B cell (primary cell): ENCODE data around the gene DUSP15. TPM values are rescaled to one million over a fixed set of nuclear protein-coding genes. Genes with fewer than 3 reads are reported as not detected.
"Not testable (repeated sequence)": the region's sequence is repeated elsewhere in the genome, so short reads cannot be mapped to it uniquely, and the experiment has no call there.

Experiments
- ATAC-seq: fragments of 200-7000 bp; cut with Tn5 transposase; one replicate; pipeline ENCODE4 v1.10.0; 2021; ENCODE audit warnings: low read depth, mild to moderate bottlenecking, moderate number of reproducible peaks, moderate library complexity
- CTCF ChIA-PET: fragments of 350-600 bp; sonication (Branson Sonifier 250); formaldehyde crosslinking; loops from one replicate; lab custom pipeline; 2021; ENCODE audit warnings: antibody characterized with exemption, inconsistent platforms; lab: Charles Lee
- POLR2A ChIA-PET: fragments of 350-600 bp; sonication (Branson Sonifier 250); formaldehyde crosslinking; loops from one replicate; lab custom pipeline; 2021; ENCODE audit warnings: antibody characterized with exemption; lab: Charles Lee
- DNase-seq: peaks from one replicate; pipeline ENCODE4 v3.0.0; 2013
- H2AFZ ChIP-seq: 2 replicates; pipeline ENCODE4 v1.6.1; 2012; ENCODE audit warnings: mild to moderate bottlenecking, low read depth, low read length; ENCODE audit not compliant: insufficient read depth, poor library complexity, severe bottlenecking
- H3K27ac ChIP-seq, 2 donors: 1 replicate in 1 of 2; 2 replicates in 1 of 2; pipeline ENCODE4 v1.5.1; 2012 to 2013; ENCODE audit warnings: low read length in 2 of 2, mild to moderate bottlenecking in 2 of 2, moderate library complexity in 1 of 2
- H3K27me3 ChIP-seq, 4 experiments: fragments of 200-600 bp in 1 of 4; sonication (generic) in 1 of 4; replicated peaks in 1 of 4; 1 replicate in 2 of 4; 2 replicates in 2 of 4; pipeline versions ENCODE4 v1.6.1 to v1.7.0; 2013 to 2016; ENCODE audit warnings: low read length in 3 of 4, mild to moderate bottlenecking in 2 of 4, mixed read lengths in 1 of 4, moderate library complexity in 1 of 4; ENCODE audit not compliant: insufficient read depth in 4 of 4, control insufficient read depth in 3 of 4; ENCODE audit errors: control extremely low read depth in 1 of 4
- H3K36me3 ChIP-seq, 2 experiments: replicated peaks in 1 of 2; 1 replicate in 1 of 2; 2 replicates in 1 of 2; pipeline versions ENCODE4 v1.6.1 to v1.7.1; 2013; ENCODE audit warnings: low read length in 1 of 2; ENCODE audit not compliant: insufficient read depth in 2 of 2, control insufficient read depth in 1 of 2; ENCODE audit errors: control extremely low read depth in 1 of 2, extremely low read depth in 1 of 2
- H3K4me1 ChIP-seq, 2 donors: fragments of 200-600 bp in 1 of 2; sonication (generic) in 1 of 2; 1 replicate in 1 of 2; 2 replicates in 1 of 2; pipeline versions ENCODE4 v1.5.1 to v1.6.1; 2013 to 2017; ENCODE audit warnings: low read length in 2 of 2; ENCODE audit not compliant: control insufficient read depth in 2 of 2, insufficient read depth in 2 of 2
- H3K4me2 ChIP-seq: replicated peaks from 2 replicates; pipeline ENCODE3; 2012; ENCODE audit warnings: mild to moderate bottlenecking, low read depth, low read length; ENCODE audit not compliant: poor library complexity, severe bottlenecking
- H3K4me3 ChIP-seq, 5 experiments: fragments of 200-600 bp in 1 of 5; sonication (generic) in 1 of 5; 1 replicate in 3 of 5; 2 replicates in 2 of 5; pipeline versions ENCODE4 v1.5.1 to v1.7.0; 2011 to 2016; ENCODE audit warnings: low read length in 4 of 5, mild to moderate bottlenecking in 4 of 5, low read depth in 2 of 5, control low read depth in 1 of 5, moderate library complexity in 1 of 5; ENCODE audit not compliant: insufficient read depth in 1 of 5; ENCODE audit errors: control extremely low read depth in 1 of 5, extremely low read depth in 1 of 5
- H3K79me2 ChIP-seq: fragments of 200-600 bp; sonication (generic); one replicate; pipeline ENCODE4 v1.6.0; 2016; ENCODE audit warnings: low read length; ENCODE audit not compliant: control insufficient read depth, insufficient read depth
- H3K9ac ChIP-seq: fragments of 200-600 bp; sonication (generic); 2 replicates; pipeline ENCODE4 v1.6.1; 2017; ENCODE audit warnings: mild to moderate bottlenecking, low read length, moderate library complexity
- H3K9me3 ChIP-seq, 3 donors: one replicate each; pipeline versions ENCODE4 v1.6.1 to v1.7.1; 2013; ENCODE audit warnings: low read length in 2 of 3; ENCODE audit not compliant: control insufficient read depth in 2 of 3, insufficient read depth in 1 of 3; ENCODE audit errors: control extremely low read depth in 1 of 3
- H4K20me1 ChIP-seq: 2 replicates; pipeline ENCODE4 v1.6.0; 2012; ENCODE audit warnings: mild to moderate bottlenecking, low read length; ENCODE audit not compliant: insufficient read depth, control insufficient read depth, poor library complexity, severe bottlenecking
- H3K27ac Mint-ChIP-seq: one replicate; pipeline ENCODE4 v1.8.0; 2021; ENCODE audit warnings: mixed read lengths
- H3K27me3 Mint-ChIP-seq: one replicate; pipeline ENCODE4 v1.8.0; 2021; ENCODE audit warnings: mixed read lengths
- H3K4me1 Mint-ChIP-seq: one replicate; pipeline ENCODE4 v1.8.0; 2021; ENCODE audit warnings: mixed read lengths
- H3K4me3 Mint-ChIP-seq: one replicate; pipeline ENCODE4 v1.8.0; 2021; ENCODE audit warnings: mixed read lengths
- H3K9me3 Mint-ChIP-seq: one replicate; pipeline ENCODE4 v1.8.0; 2022; ENCODE audit warnings: mixed read lengths; ENCODE audit not compliant: insufficient read depth
- CTCF ChIP-seq: fragments of 200-600 bp; IDR thresholded peaks from one replicate; pipeline ENCODE4 v1.8.0; 2022; ENCODE audit warnings: antibody characterized with exemption, mild to moderate bottlenecking
- EZH2 ChIP-seq: IDR thresholded peaks from 2 replicates; pipeline ENCODE4 v1.6.1; 2012; ENCODE audit warnings: borderline replicate concordance, low read depth, mild to moderate bottlenecking, moderate library complexity, low read length; ENCODE audit not compliant: insufficient read depth, poor library complexity, severe bottlenecking
- WGBS: methylation state at CpG from one replicate; pipeline ENCODE4 v1.1.5; 2013; ENCODE audit warnings: missing lambda C conversion rate; ENCODE audit not compliant: insufficient coverage; 5-methylcytosine and 5-hydroxymethylcytosine counted together
- intact Hi-C: fragments of 100-400 bp; cut with micrococcal nuclease; formaldehyde crosslinking; loops from one replicate; pipeline ENCODE4 v1.10.0; 2022
- polyA plus RNA-seq: library from polyadenylated mRNA; depleted of rRNA; stranded (reverse); fragments of >200 nt; gene quantifications from 2 replicates; pipeline ENCODE4 v1.2.3, GENCODE V29; 2012
- total RNA-seq, 2 donors: library from RNA; stranded (reverse); fragments of 120-200 nt in 1 of 2; gene quantifications; 1 replicate in 1 of 2; 2 replicates in 1 of 2; pipeline versions ENCODE4 v1.2.3 to v1.2.4, GENCODE V29; 2013 to 2022

DUSP15 gene
- total and polyA plus RNA-seq, 2 donors (not counting 1 experiment from before 2014, with no cell fraction given), result 0.78 to 3.3 TPM

- POLR2A ChIA-PET, H3K9me3 ChIP-seq, H3K27ac Mint-ChIP-seq, H3K4me1 ChIP-seq, DNase-seq, H4K20me1 ChIP-seq, ATAC-seq, H3K4me3 Mint-ChIP-seq, H3K4me1 Mint-ChIP-seq, H3K27ac ChIP-seq, H3K27me3 Mint-ChIP-seq, H3K9ac ChIP-seq, H3K79me2 ChIP-seq, H3K27me3 ChIP-seq, intact Hi-C loops, H3K9me3 Mint-ChIP-seq, H3K36me3 ChIP-seq, H3K4me3 ChIP-seq: not testable (repeated sequence)
- WGBS, result 0% methylated on average over 2 of the region's 7 CpGs
- Histone ChIP-seq H3K4me2 (peak overlapping the region; percentile 17), H2AFZ (peak overlapping the region; percentile 14)
- CTCF ChIA-PET, result interaction anchor here (0.5 to 1.4 kb wide), 2 partner anchors 35 to 114 kb away, joined by 3 to 7 read pairs; partner anchors contain the start of gene PDRG1
Measured at GRCh38 chr20:31917962-31918412, 47.7 kb upstream of the DUSP15 start.

- Histone ChIP-seq H3K4me2 (no peak overlapping the region), H2AFZ (no peak overlapping the region), H3K79me2 (no peaks in the 10 kb centered on the region), H4K20me1 (no peaks in the 10 kb centered on the region), H3K9me3 (no peaks in the 10 kb centered on the region), H3K36me3 (no peaks in the 10 kb centered on the region), H3K4me3 (no peak overlapping the region), H3K27me3 (no peaks in the 10 kb centered on the region), H3K9ac (no peak overlapping the region), H3K4me1 (no peaks in the 10 kb centered on the region), H3K27ac (no peak overlapping the region)
- no peaks in the 10 kb centered on the region for H3K27me3 Mint-ChIP-seq
- no peak overlapping the region for H3K27ac Mint-ChIP-seq
- H3K4me3 Mint-ChIP-seq, result no peak overlapping the region
- no peak for TF ChIP-seq EZH2
- TF ChIP-seq CTCF, result no peak
- intact Hi-C loops, result no loop called here
- DNase-seq, result no peak
- no peaks in the 10 kb centered on the region for H3K9me3 Mint-ChIP-seq
- ChIA-PET CTCF (no interaction called here), POLR2A (no interaction called here)
- no peak for ATAC-seq
- H3K4me1 Mint-ChIP-seq, result no peaks in the 10 kb centered on the region
- WGBS, result 100% methylated on average over 1 of the region's 4 CpGs
Measured at GRCh38 chr20:31916708-31917107, 46.4 kb upstream of the DUSP15 start.
